Panc1 (cell line): ENCODE measurements around the gene SESTD1. TPM values are rescaled to one million over a fixed set of nuclear protein-coding genes. Genes with fewer than 3 reads are reported as not detected.

ENCODE experiments used
- ATAC-seq: fragments of 200-7000 bp; cut with Tn5 transposase; 2 replicates; pipeline ENCODE4 v1.9.1; 2020; ENCODE audit warnings: mild to moderate bottlenecking, moderate library complexity
- BruUV-seq: library from RNA; stranded (reverse); fragments of 400-500 nt; replicated peaks from 2 replicates; lab custom pipeline; 2021; lab: Mats Ljungman, UMichigan
- CTCF ChIA-PET: fragments of 300-600 bp; sonication (Branson Sonifier 250); formaldehyde crosslinking; loops from one replicate; lab custom pipeline; 2022; ENCODE audit warnings: antibody characterized with exemption; lab: Charles Lee
- POLR2A ChIA-PET: fragments of 300-600 bp; sonication (Branson Sonifier 250); formaldehyde crosslinking; loops from one replicate; lab custom pipeline; 2022; ENCODE audit warnings: antibody characterized with exemption; lab: Charles Lee
- DNase-seq: peaks from one replicate; pipeline ENCODE4 v3.0.0-alpha.2; 2010; ENCODE audit warnings: low read depth, low spot score
- H3K27ac ChIP-seq: 2 replicates; pipeline ENCODE4 v1.5.1; 2011; ENCODE audit warnings: mild to moderate bottlenecking, low read length, inconsistent platforms
- H3K27me3 ChIP-seq: fragments of 200-500 bp; sonication (Bioruptor generic); 2 replicates; pipeline ENCODE4 v1.6.0; 2014; ENCODE audit warnings: low read length, inconsistent platforms; ENCODE audit not compliant: control insufficient read depth, insufficient read depth
- H3K36me3 ChIP-seq: fragments of 200-500 bp; sonication (Bioruptor generic); 2 replicates; pipeline ENCODE4 v1.5.1; 2014; ENCODE audit warnings: inconsistent platforms, mild to moderate bottlenecking, low read length, moderate library complexity; ENCODE audit not compliant: control insufficient read depth, insufficient read depth
- H3K4me1 ChIP-seq: 2 replicates; pipeline ENCODE4 v1.5.1; 2011; ENCODE audit warnings: inconsistent platforms, mild to moderate bottlenecking, low read length, moderate library complexity; ENCODE audit not compliant: control insufficient read depth, insufficient read depth
- H3K4me3 ChIP-seq, 2 experiments: 2 replicates each; pipeline ENCODE4 v1.5.1; 2011 to 2012; ENCODE audit warnings: low read depth in 2 of 2, low read length in 2 of 2, mild to moderate bottlenecking in 2 of 2, inconsistent platforms in 1 of 2, moderate library complexity in 1 of 2
- H3K9me3 ChIP-seq: fragments of 200-500 bp; sonication (Bioruptor generic); 2 replicates; pipeline ENCODE4 v1.5.1; 2014; ENCODE audit warnings: low read depth, mild to moderate bottlenecking, inconsistent platforms, low read length, moderate library complexity; ENCODE audit not compliant: control insufficient read depth, insufficient read depth
- CTCF ChIP-seq: fragments of 450-650 bp; IDR thresholded peaks from 2 replicates; pipeline ENCODE4 v1.5.1; 2017; ENCODE audit warnings: mild to moderate bottlenecking
- POLR2AphosphoS5 ChIP-seq: IDR thresholded peaks from 2 replicates; pipeline ENCODE4 v1.6.1; 2012; ENCODE audit warnings: mild to moderate bottlenecking, low read depth, low read length, moderate library complexity
- REST ChIP-seq, 2 experiments: IDR thresholded peaks; 2 replicates each; pipeline ENCODE4 v1.6.1; 2011 to 2012; ENCODE audit warnings: low read depth in 2 of 2, control low read depth in 1 of 2, low read length in 1 of 2, mild to moderate bottlenecking in 1 of 2, moderate library complexity in 1 of 2; ENCODE audit not compliant: insufficient read depth in 1 of 2
- SIN3A ChIP-seq: IDR thresholded peaks from 2 replicates; pipeline ENCODE4 v1.6.1; 2012; ENCODE audit warnings: low read depth, mild to moderate bottlenecking, low read length, moderate library complexity, borderline replicate concordance; ENCODE audit not compliant: insufficient read depth
- TCF7L2 ChIP-seq: IDR thresholded peaks from 2 replicates; pipeline ENCODE4 v1.6.1; 2011; ENCODE audit warnings: mild to moderate bottlenecking, low read depth, low read length, inconsistent platforms
- in situ Hi-C: cut with HindIII; loops from 2 replicates; pipeline ENCODE4 v1.10.0; 2016; ENCODE audit warnings: low sequenced_read_pairs, low pct_unique_long_range_greater_than_20kb
- intact Hi-C: fragments of 100-400 bp; cut with micrococcal nuclease; formaldehyde crosslinking; loops from one replicate; pipeline ENCODE4 v1.10.0; 2022; ENCODE audit not compliant: unreplicated experiment
- total RNA-seq: library from RNA; stranded (reverse); gene quantifications from one replicate; pipeline ENCODE4 v1.2.1, GENCODE V29; 2021; ENCODE audit not compliant: unreplicated experiment

Gene SESTD1
- total RNA-seq, 1 experiment from 2014 or later, result 31.3 TPM

- ATAC-seq (no peak), DNase-seq (no peak)
- CTCF ChIA-PET, result no interaction called here
- intact Hi-C loops (no loop called here), in situ Hi-C loops (no loop called here)
- H3K36me3 ChIP-seq, result no peaks in the 10 kb centered on the region; the same call in 1 of the 2 replicates
- POLR2A ChIA-PET, result no interaction called here
- BruUV-seq, result no TSS peak
- H3K9me3 ChIP-seq, result no peaks in the 10 kb centered on the region
- no peak overlapping the region for H3K27ac ChIP-seq
- no peak overlapping the region for H3K4me3 ChIP-seq
- TF ChIP-seq TCF7L2 (no peak), POLR2AphosphoS5 (no peak)
- H3K4me1 ChIP-seq, result no peaks in the 10 kb centered on the region
- H3K27me3 ChIP-seq, result no peaks in the 10 kb centered on the region
These were observed 10.8 kb upstream of the SESTD1 start for GRCh38 chr2:179275253-179276012.

- Histone ChIP-seq H3K27ac (no peak overlapping the region), H3K27me3 (no peaks in the 10 kb centered on the region), H3K9me3 (no peaks in the 10 kb centered on the region), H3K36me3 (no peaks in the 10 kb centered on the region; the same call in 1 of the 2 replicates), H3K4me3 (no peak overlapping the region), H3K4me1 (no peaks in the 10 kb centered on the region)
- POLR2A ChIA-PET, result no interaction called here
- TF ChIP-seq SIN3A, result no peak
- no peak for TF ChIP-seq CTCF
- TF ChIP-seq POLR2AphosphoS5, result no peak
- no peak for TF ChIP-seq REST (IDR thresholded peaks at IDR 0.05; ENCODE audit: insufficient read depth in 1 of 2, low read depth in 2 of 2, low read length in 1 of 2)
- no peak for TF ChIP-seq TCF7L2
- in situ Hi-C loops (no loop called here), intact Hi-C loops (no loop called here)
- no peak for ATAC-seq
- DNase-seq, result no peak
- BruUV-seq, result no TSS peak
- CTCF ChIA-PET, result no interaction called here
These were observed 10.1 kb upstream of the SESTD1 start for GRCh38 chr2:179274749-179275148.

GRCh38 chr2:179273461-179273962 lies 8.9 kb upstream of the SESTD1 start:
- no peaks in the 10 kb centered on the region for H3K4me1 ChIP-seq
- H3K27ac ChIP-seq, result no peak overlapping the region
- H3K9me3 ChIP-seq, result no peaks in the 10 kb centered on the region
- no peaks in the 10 kb centered on the region for H3K27me3 ChIP-seq
- BruUV-seq, result no TSS peak
- ATAC-seq (no peak), DNase-seq (no peak)
- in situ Hi-C loops (no loop called here), intact Hi-C loops (no loop called here)
- no peaks in the 10 kb centered on the region; the same call in 1 of the 2 replicates for H3K36me3 ChIP-seq
- CTCF ChIA-PET, result no interaction called here
- POLR2A ChIA-PET, result no interaction called here
- no peak overlapping the region for H3K4me3 ChIP-seq
- TF ChIP-seq SIN3A (no peak), POLR2AphosphoS5 (no peak), CTCF (no peak), REST (IDR thresholded peaks at IDR 0.05; ENCODE audit: insufficient read depth in 1 of 2, low read depth in 2 of 2, low read length in 1 of 2) (no peak), TCF7L2 (no peak)
